ENCODE measurements around the gene KLK8.

DNA sequence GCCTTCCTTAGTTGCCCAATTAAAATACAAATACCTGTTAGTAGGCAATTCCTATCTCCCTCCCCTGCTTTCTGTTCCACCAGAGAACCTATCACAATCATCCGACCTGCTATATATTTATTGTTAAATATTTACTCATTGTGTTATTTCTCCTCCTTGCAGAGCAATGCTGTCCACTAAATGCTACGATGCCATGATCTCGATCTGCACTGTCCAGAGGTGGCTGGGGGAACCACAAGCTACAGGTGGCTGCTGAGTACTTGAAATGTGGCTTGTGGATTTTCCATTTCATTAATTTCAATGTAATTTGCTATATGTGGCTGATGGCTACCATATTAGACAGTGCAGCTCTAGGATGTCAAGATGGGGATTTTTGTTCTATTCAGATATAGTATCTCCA lies 37.1 kb downstream of the KLK8 start:
- TF ChIP-seq POLR2A (IDR thresholded peaks at IDR 0.05), result no peak
- TF ChIP-seq, protein P1, sequence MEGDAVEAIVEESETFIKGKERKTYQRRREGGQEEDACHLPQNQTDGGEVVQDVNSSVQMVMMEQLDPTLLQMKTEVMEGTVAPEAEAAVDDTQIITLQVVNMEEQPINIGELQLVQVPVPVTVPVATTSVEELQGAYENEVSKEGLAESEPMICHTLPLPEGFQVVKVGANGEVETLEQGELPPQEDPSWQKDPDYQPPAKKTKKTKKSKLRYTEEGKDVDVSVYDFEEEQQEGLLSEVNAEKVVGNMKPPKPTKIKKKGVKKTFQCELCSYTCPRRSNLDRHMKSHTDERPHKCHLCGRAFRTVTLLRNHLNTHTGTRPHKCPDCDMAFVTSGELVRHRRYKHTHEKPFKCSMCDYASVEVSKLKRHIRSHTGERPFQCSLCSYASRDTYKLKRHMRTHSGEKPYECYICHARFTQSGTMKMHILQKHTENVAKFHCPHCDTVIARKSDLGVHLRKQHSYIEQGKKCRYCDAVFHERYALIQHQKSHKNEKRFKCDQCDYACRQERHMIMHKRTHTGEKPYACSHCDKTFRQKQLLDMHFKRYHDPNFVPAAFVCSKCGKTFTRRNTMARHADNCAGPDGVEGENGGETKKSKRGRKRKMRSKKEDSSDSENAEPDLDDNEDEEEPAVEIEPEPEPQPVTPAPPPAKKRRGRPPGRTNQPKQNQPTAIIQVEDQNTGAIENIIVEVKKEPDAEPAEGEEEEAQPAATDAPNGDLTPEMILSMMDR (IDR thresholded peaks at IDR 0.05 in 8 of 11, conservative IDR thresholded peaks at IDR 0.05 in 3 of 11), result no peak
- TF ChIP-seq POLR2AphosphoS5 (IDR thresholded peaks at IDR 0.05), result no peak

All from spleen (tissue), 7 donors.